Endodermal cell (in vitro differentiated cells): Measurements from ENCODE around the gene KIAA0825. TPM values are rescaled to one million over a fixed set of nuclear protein-coding genes. Genes with fewer than 3 reads are reported as not detected.

Source experiments
- DNase-seq: peaks from one replicate; pipeline ENCODE4 v3.0.0-alpha.2; 2017
- H3K27ac ChIP-seq: 2 replicates; pipeline ENCODE4 v1.5.1; 2013; ENCODE audit warnings: mild to moderate bottlenecking, low read depth, low read length, moderate library complexity
- H3K27me3 ChIP-seq: 2 replicates; pipeline ENCODE4 v1.6.1; 2013; ENCODE audit warnings: mild to moderate bottlenecking, low read length, moderate library complexity; ENCODE audit not compliant: insufficient read depth, control insufficient read depth, poor library complexity, severe bottlenecking
- H3K36me3 ChIP-seq: 2 replicates; pipeline ENCODE4 v1.7.0; 2013; ENCODE audit warnings: mild to moderate bottlenecking, low read length, moderate library complexity; ENCODE audit not compliant: control insufficient read depth, insufficient read depth
- H3K4me1 ChIP-seq: one replicate; pipeline ENCODE4 v1.7.0; 2013; ENCODE audit warnings: low read length; ENCODE audit not compliant: control insufficient read depth, insufficient read depth
- H3K4me3 ChIP-seq: 2 replicates; pipeline ENCODE4 v1.5.1; 2013; ENCODE audit warnings: mild to moderate bottlenecking, low read length, moderate library complexity
- H3K9ac ChIP-seq: 2 replicates; pipeline ENCODE4 v1.6.1; 2013; ENCODE audit warnings: mild to moderate bottlenecking, low read length, moderate library complexity; ENCODE audit not compliant: poor library complexity, severe bottlenecking; ENCODE audit errors: extremely low read depth
- H3K9me3 ChIP-seq: 2 replicates; pipeline ENCODE4 v1.6.1; 2013; ENCODE audit warnings: mild to moderate bottlenecking, low read length, moderate library complexity; ENCODE audit not compliant: control insufficient read depth
- H3K27ac Mint-ChIP-seq: 2 replicates; pipeline ENCODE4 v1.8.0; 2020; ENCODE audit warnings: mixed read lengths
- H3K27me3 Mint-ChIP-seq: 2 replicates; pipeline ENCODE4 v1.8.0; 2021; ENCODE audit warnings: mild to moderate bottlenecking, mixed read lengths; ENCODE audit not compliant: insufficient read depth
- H3K36me3 Mint-ChIP-seq: 2 replicates; pipeline ENCODE4 v1.8.0; 2020; ENCODE audit warnings: low read depth, mixed read lengths
- H3K4me1 Mint-ChIP-seq: 2 replicates; pipeline ENCODE4 v1.8.0; 2020; ENCODE audit warnings: mixed read lengths
- H3K4me3 Mint-ChIP-seq: 2 replicates; pipeline ENCODE4 v1.8.0; 2020; ENCODE audit warnings: mild to moderate bottlenecking, moderate library complexity, mixed read lengths
- H3K9me3 Mint-ChIP-seq: 2 replicates; pipeline ENCODE4 v1.8.0; 2020; ENCODE audit warnings: mild to moderate bottlenecking, mixed read lengths
- WGBS, 2 experiments: methylation state at CpG; one replicate each; pipeline versions ENCODE4 v1.1.5 to v1.1.7; 2013; ENCODE audit warnings: missing lambda C conversion rate in 2 of 2, mixed read lengths in 1 of 2; ENCODE audit not compliant: insufficient coverage in 1 of 2, insufficient read length in 1 of 2; 5-methylcytosine and 5-hydroxymethylcytosine counted together
- total RNA-seq, 2 donors: library from RNA; stranded (reverse); fragmentation: NEBNext Ultra II Directional in 1 of 2; extraction: Animal tissue kit (Norgen Biotek cat#: 25700) in 1 of 2; gene quantifications; 2 replicates in 1 of 2; 3 replicates in 1 of 2; pipeline ENCODE4 v1.2.1, GENCODE V29; 2021
- TF ChIP-seq, protein P1 (sequence below): fragments of 200-600 bp; sonication (generic); conservative IDR thresholded peaks from 2 replicates; pipeline ENCODE4 v1.5.0; 2021; ENCODE audit warnings: antibody characterized with exemption, mild to moderate bottlenecking

Gene KIAA0825
- total RNA-seq, 2 donors from 2014 or later, result 2.6 to 3.1 TPM

DNA sequence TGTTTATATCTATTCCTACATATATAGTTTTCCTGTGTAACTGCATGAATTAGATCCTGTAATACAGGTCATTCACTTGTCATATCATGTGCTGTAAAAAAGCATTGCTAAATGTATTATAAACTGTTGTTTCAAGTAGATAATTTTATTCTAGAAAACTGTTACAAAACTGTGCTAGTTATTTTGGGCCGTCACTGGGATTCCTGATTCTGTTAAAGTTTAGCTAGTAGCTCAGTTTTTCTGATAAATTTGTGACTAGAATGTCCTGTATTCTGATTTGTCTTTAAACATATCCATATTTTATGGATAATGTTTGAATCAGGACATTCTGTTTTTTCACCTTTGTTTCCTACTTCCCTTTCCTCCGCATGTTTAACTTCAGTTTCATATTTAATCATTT lies 5.5 kb upstream of the KIAA0825 start:
- Histone ChIP-seq H3K36me3 (peaks cover 6% of the 10 kb centered on the region), H3K27ac (no peak overlapping the region)

DNA sequence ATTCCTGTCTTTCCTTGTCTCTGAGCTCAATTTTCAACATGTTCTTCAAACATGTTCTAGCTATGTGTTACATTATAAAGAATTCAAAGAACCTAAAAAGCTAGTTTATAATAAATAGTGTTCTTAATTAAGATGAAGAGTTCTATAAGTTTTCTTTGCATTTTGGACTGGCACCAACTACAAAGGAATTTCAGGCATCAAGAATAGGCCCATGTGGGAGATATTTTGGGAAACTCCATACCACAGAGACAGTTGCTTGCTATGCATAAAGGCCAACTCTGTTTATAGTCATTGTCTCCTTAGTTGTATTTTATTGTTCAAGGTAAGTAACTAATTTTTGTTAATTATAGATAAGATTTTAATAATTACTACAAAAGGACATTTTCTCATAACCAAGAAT lies 4.6 kb upstream of the KIAA0825 start:
- Mint-ChIP-seq H3K4me1 (peaks cover 10% of the 10 kb centered on the region), H3K36me3 (no peaks in the 10 kb centered on the region), H3K27ac (no peak overlapping the region), H3K27me3 (no peaks in the 10 kb centered on the region), H3K9me3 (no peaks in the 10 kb centered on the region), H3K4me3 (no peak overlapping the region)
- no peak for DNase-seq
- Histone ChIP-seq H3K4me1 (no peaks in the 10 kb centered on the region), H3K9ac (no peak overlapping the region), H3K9me3 (no peaks in the 10 kb centered on the region), H3K27ac (no peak overlapping the region), H3K4me3 (no peak overlapping the region), H3K27me3 (no peaks in the 10 kb centered on the region), H3K36me3 (no peaks in the 10 kb centered on the region)
- TF ChIP-seq, protein P1, sequence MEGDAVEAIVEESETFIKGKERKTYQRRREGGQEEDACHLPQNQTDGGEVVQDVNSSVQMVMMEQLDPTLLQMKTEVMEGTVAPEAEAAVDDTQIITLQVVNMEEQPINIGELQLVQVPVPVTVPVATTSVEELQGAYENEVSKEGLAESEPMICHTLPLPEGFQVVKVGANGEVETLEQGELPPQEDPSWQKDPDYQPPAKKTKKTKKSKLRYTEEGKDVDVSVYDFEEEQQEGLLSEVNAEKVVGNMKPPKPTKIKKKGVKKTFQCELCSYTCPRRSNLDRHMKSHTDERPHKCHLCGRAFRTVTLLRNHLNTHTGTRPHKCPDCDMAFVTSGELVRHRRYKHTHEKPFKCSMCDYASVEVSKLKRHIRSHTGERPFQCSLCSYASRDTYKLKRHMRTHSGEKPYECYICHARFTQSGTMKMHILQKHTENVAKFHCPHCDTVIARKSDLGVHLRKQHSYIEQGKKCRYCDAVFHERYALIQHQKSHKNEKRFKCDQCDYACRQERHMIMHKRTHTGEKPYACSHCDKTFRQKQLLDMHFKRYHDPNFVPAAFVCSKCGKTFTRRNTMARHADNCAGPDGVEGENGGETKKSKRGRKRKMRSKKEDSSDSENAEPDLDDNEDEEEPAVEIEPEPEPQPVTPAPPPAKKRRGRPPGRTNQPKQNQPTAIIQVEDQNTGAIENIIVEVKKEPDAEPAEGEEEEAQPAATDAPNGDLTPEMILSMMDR, result no peak

More for the DNA sequence above, 5.5 kb upstream of the KIAA0825 start:
- Mint-ChIP-seq H3K27ac (no peak overlapping the region), H3K4me3 (no peak overlapping the region), H3K9me3 (no peaks in the 10 kb centered on the region), H3K27me3 (no peaks in the 10 kb centered on the region), H3K4me1 (peaks cover 10% of the 10 kb centered on the region), H3K36me3 (peaks cover 3% of the 10 kb centered on the region)
- Histone ChIP-seq H3K4me3 (no peak overlapping the region), H3K4me1 (no peaks in the 10 kb centered on the region), H3K9ac (no peak overlapping the region), H3K27me3 (no peaks in the 10 kb centered on the region), H3K9me3 (peaks cover 3% of the 10 kb centered on the region)
- TF ChIP-seq, protein P1, result no peak
- no peak for DNase-seq
- WGBS, 2 experiments, result 92 to 100% methylated on average over 1 to 2 of the region's 2 CpGs

DNA sequence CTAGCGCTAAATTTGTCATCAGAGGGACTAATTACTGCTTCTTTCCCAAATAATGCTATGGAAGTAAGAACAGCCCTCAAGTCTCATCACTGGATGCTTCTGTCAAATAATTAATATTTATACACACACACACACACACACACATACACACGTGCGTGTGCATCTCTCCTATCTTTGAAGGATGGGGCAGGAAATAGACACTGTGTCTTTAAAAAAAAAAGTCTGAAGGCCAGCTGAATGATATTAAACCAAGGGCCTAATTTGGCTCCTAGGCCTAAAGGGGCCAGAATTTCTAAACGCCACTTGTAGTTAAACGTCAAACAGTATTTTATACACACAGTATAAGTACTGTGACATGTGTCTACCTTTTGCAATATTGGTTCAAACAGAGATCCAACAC lies 3.4 kb upstream of the KIAA0825 start:
- no peak overlapping the region for H3K27ac ChIP-seq
- H3K36me3 ChIP-seq, result no peaks in the 10 kb centered on the region
- no peaks in the 10 kb centered on the region for H3K9me3 Mint-ChIP-seq
- H3K4me1 ChIP-seq, result no peaks in the 10 kb centered on the region
- no peak overlapping the region for H3K4me3 Mint-ChIP-seq
- 91 to 94% methylated on average over 2 to 5 of the region's 5 CpGs for WGBS, 2 experiments
- TF ChIP-seq, protein P1, result no peak
- no peaks in the 10 kb centered on the region for H3K27me3 ChIP-seq
- H3K27ac Mint-ChIP-seq, result no peak overlapping the region
- H3K4me3 ChIP-seq, result no peak overlapping the region
- H3K9ac ChIP-seq, result no peak overlapping the region
- H3K36me3 Mint-ChIP-seq, result no peaks in the 10 kb centered on the region
- no peak for DNase-seq
- peaks cover 13% of the 10 kb centered on the region for H3K4me1 Mint-ChIP-seq
- H3K27me3 Mint-ChIP-seq, result no peaks in the 10 kb centered on the region
- H3K9me3 ChIP-seq, result no peaks in the 10 kb centered on the region
